GM19452 (cell line): ENCODE results near the gene DLST.

Source experiments
- ATAC-seq: cut with Tn5 transposase; IDR thresholded peaks from one replicate; pipeline ENCODE4 v1.9.1; 2021; ENCODE audit not compliant: unreplicated experiment

DLST gene

DNA sequence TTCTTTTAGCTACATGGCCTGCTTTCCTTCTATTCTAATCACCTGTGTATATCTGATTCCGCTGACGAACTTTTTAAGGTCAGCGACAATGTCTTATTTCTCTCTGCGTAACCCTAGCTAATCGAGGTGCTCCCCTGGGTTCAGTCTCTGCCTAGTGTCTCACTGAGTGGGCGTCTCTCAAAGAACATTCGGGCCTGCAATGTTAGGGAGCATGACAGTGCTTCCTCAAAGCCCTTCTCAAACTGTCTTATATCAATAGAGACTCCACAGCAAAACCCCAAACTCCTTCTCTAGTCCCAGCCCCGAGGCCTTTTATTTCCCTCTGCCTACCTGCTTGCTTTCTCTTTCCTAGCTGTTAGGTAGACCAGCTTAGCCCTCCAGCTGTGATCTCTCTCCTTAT is 55.0 kb downstream of the DLST start:
- no peak for ATAC-seq

DNA sequence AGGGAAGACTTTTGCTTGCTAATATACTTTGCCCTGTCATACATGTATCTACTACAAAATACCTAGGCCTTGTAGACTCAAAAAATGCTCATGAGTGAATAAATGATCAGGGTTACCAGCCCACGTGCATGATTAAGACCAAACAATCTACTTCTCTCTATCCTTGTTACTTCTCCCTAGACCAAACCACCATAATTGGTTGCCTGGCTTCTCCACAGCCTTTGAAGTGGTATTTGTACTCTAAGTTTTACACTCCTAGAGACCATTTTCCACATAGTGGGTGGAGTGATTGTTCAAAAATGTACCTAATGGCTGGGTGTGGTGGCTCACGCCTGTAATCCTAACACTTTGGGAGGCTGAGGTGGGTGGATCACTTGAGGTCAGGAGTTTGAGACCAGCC is 55.5 kb downstream of the DLST start:
- ATAC-seq: no peak

DNA sequence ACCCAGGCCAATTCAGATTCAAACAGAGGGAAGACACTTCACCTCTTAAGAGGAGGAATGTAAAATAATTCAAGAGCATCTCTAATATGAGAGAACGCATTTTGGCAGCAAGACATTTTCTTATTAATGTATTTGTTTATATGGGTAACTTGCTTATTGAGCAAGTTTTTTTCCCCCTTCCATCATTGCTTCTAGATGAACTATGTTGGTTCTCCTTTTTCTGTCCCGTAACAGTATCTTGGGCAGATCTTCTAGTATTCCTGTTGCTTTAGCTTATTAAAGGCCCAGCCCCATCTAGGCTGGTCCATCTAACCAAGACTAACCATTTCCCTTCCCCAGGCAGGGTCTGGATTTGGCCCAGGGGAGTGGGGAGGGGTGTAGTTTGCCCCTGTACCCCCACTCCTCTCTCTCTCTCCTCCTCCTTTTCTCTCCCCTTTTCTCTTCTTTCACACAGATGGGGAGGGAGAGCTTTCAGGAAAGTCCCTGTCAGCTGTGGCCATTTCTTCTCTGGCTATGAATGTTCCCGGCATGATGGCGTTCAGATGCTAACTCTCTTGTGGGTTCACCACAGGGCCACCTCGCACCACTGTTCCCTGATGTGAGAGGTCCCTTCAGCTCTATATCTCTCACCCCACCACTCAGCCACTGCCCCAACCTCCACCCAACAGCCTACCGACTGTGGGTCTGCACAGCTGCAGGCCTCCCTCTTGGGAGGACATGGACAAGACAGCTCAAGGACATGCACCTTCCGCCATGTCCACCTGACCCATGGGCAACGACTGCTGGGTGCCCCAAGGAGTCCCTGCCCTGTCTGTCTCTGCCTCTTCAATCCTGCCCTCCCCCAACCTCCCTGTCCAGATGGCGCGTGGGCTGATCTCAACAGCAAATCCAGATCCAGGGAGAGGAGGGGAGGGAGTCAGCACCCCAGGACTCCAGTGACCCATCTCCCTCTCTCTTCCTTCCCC is 57.1 kb downstream of the DLST start:
- ATAC-seq: no peak

DNA sequence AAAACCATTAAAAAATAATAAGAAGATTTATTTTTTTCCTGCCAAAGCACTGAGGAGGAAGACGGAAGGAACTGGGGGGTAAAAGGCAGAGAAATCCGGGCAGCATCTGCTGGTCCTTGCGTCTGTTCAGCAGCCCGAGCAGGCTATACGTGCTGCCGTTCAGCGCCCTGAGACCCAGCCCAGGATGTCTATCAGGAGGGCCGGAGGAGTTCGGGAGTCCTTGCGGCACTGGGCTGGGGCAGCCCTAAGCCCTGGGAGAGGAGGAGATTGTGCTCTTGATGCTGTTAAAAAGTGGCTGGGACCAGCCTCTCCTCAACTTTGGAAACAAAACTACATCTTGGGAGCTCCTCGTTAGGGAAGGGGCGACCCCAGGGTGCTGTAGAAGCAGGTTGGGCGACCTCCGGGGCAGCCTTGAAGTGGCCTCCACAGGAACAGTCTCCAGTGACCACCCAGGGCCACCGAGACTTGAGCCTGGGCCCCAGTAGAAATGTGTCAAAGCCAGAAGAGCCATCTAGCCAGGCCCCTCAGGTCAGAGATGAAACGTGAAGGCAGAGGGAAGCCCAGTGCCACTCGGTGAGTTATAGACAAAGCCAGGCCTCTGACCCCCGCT is 59.3 kb downstream of the DLST start:
- no peak for ATAC-seq

DNA sequence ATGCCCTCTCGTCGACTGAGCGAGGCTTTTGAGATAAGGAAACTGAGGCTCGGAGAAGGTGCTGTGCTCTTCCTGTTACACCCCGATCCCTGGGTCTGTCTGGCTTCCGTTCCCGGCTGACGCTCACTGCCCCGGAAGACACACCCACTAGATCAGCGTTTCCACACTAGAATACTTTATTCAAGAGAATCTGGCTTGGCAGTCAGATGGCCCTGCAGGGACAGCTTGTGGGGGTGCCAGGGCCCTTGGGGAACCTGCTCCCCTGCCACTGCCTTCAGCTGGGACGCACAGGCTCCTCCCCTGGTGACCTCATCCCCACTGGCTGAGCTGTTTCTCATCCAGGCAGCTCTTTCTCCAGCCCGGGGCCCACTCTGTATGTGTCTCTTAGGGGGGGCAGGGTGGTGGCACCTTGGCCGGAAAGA is 60.0 kb downstream of the DLST start:
- no peak for ATAC-seq

DNA sequence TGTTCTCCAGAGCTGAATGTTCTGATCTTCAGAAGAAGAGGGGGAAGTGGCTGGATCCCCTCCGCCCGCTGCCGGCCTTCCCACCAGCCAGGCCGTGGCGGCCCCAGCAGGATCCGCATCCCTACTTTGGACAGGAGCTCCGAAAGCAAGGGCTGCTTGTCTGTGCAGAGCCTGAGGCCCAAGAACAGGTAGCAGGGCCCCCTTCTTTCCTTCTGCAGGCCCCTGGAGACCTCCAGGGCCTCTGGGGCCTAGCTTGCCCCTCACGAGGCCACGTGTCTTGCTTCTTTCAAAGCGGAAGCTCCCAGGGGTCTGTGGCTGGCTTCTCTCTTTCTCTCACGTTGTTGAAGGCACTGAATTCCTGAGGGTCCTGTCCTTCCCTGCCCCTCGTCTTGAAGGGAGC is 60.5 kb downstream of the DLST start:
- ATAC-seq: no peak

DNA sequence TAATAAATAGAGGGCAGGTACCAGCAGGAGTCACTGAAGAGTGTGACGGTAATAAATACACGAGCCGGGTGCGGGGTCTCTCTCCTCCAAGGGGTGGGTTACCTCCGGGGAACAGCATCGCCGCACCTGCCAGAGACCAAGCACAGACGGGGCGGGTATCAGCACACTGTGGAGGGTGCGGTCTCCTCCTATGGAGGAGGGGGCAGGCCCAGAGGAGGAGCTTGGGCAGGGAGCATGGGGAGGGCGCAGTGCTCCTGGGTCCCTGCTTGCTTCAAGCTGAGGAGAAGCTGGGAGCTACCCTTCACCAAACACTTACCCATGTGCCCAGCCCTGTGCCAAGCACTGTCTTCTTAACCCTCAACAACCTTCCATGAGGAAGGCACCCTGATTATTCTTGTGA is 60.9 kb downstream of the DLST start:
- no peak for ATAC-seq

DNA sequence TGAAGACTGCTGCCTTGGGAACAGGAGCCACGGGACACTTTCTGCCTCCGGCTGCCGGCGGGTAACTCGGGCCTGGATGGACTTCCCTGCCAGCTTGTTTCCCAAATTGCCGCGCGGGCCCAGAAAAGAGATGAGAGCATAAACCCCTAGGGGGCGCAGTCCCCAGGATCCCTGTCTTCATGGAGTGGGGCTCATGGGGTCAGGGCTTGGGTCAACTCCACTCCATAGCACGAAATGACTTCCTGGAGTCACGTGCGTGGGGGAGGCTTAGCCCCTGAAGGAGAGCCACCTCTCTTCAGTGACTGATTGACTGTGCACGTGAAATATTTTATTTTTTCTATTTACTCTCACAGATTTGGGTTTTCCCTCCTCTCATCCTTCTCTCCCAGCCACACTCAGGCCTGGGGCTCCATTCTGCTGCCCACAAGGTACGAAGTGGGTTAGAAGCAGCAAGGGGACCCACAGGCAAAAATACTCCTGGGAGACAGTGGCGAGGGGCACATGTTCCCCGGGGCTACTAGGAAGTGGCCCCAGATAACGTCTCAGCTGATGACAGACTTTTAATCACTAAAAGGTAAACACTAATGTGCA is 63.6 kb downstream of the DLST start:
- no peak for ATAC-seq

DNA sequence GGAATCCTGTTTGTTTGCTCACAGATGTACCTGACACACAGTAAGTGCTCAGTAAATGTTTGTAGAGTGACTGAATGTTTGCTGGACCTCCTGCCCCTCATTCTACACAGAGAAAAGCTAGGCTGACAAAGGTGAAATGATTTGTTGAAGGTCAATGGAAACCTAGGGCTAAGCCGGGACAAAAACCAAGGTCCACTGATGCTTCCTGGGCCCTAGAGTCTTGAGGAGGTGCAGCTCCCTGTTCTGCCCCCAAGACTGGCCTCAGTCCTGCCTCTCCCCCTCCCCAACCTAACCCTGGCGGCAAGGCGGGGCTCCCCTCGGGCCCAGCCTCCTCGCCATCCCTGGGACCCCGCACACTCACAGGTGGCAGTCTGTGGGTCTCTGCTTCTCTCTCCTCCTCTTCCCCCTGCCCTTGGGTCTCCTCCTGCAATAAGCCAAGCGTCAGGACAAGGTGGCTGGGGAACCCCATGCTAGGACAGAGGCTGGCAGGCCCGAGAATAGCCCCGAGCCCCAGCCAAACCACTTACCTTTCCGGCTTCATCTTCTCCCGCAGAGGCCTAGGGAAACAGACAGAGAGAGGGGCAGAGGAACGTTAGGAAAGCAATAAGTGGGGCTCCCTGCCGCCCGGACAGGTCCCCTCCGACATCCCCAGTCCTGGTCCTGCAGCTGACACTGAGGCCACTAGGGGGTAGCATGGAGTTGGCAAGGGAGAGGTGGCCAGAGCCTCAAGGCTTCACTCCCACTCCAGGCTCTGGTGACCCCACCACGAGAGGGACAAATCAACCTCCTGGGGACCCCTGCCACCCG is 64.3 kb downstream of the DLST start:
- no peak for ATAC-seq

DNA sequence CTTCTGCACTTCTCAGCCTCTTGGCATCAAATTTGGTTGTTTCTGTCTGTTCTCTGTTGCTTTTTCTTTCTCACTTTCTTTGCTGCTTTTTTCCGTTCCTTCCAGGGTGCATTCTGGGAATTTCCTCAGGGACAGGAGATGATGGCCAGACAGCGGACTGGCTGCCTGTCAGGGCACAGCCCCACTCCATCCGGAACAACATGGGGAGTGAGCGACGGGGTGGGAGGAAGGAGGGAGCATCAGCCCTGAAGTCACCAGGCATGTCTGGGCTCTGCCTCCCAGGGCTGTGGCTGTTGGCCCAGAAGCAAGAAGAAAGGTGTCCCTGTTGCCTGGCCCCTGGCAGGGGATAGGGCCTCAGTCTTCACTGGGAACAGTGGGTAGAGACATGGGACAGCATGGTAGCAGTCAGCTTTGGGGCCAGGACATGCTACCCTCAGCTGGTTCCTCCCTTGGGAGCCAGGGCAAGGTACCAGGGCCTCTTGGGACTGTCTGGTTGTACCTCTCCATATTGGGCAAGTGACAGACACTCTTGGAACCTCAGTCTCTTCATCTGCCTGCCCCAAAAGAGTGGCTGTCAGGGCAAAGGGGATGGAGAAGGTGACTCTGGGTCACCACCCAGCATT is 65.1 kb downstream of the DLST start:
- no peak for ATAC-seq

DNA sequence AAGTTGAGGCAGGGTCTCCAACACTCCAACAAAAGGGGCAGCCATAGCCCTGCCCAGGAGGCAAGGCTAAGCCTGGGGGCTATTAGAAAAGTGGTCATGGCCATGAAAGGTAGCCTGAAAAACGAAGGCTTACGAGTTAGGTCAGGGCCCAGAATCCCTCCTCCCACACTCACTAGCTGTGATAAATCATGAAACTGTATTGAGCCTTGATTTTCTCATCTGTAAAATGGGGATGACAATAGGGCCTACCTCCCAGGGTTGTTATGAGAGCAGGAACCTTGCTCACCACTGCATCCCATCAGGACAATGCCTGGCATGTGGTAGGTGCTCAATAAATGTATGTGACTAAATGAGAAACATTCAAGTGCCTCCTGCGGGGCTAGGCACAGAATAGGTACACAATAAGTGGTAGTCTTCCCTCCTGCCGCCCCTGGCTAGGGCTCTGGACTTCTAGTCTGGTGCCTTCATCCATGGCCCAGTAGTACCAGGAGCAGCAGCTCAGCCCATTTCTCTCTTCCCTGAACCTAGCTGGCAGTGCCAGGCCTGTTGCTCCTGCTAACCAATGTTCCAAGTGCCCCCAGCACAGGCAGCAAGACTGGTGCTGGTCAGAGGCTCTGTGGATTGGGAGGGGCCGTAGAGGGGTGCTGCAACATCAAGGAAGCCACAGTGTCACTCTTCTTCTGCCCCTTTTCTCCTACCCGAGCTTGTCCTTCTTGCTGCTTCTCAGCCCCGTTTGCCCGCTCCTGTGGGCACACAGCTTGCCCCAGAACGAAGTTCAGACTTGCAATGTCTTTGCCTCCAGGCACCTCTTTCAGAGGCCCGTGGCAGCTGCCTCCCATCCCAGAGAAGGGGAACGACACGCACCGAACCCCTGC is 65.9 kb downstream of the DLST start:
- ATAC-seq: no peak

DNA sequence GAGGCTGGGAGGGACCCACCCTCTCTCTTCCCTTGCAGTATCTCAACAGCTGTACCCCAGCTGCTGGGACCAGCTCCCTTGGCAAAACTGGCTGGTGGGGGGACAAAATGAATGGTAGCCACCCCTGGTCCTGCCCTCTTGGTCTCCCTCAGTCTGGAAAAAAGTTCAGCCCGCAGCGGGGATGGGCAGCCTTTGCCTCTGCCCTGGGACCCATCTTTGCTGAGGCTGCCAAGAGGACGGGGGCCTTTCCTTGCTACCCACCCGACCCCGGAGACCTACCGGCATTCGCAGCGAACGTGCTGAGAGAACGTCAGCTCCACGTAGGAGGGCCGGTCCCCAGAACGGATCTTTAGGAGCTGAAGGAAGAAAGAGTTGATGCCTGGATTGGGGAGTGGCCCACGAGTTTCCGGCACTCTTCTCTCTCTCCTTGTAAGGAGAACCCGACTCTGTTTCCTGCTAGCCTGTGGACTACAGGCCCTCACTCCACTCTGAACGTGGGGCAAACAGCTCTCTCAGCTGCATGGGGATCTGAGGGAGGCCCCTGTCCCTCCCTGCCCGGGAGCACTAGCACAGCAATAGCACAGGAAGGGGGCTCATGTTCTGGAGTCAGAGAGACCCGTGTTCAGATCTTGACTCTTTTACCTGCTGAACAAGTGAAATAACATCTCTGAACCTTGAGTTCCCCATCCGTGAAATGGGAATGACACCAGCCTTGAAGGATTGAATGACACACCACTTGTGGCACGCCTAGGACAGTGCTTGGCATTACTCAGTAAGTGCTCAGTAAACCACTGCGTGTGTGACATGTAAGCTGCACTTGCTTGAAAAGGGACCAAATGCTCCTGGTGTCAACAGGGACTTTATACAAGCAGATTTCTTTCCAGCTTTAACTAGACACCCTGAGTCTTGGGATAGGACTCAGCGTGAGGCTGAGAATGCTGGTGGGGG is 66.8 kb downstream of the DLST start:
- ATAC-seq: no peak

DNA sequence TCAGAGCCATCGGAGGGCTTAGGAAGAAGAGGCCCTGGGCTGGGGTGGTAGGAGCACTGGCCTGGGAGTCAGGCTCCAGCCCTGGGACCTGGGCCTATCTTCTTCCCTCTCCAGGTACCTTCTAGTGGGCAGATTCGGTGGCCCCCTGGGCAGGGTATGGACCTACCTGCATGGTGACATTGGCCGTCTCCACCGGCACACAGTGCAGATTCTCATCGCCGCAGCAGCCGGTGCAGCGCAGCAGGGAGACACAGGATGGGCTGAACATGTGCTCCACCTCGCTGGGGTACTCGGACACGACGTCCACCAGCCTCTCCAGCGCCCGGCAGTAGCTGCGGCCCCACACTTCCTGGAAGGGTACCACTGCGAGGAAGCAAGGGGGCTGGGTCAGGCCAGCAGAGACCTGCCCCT is 67.5 kb downstream of the DLST start:
- no peak for ATAC-seq

DNA sequence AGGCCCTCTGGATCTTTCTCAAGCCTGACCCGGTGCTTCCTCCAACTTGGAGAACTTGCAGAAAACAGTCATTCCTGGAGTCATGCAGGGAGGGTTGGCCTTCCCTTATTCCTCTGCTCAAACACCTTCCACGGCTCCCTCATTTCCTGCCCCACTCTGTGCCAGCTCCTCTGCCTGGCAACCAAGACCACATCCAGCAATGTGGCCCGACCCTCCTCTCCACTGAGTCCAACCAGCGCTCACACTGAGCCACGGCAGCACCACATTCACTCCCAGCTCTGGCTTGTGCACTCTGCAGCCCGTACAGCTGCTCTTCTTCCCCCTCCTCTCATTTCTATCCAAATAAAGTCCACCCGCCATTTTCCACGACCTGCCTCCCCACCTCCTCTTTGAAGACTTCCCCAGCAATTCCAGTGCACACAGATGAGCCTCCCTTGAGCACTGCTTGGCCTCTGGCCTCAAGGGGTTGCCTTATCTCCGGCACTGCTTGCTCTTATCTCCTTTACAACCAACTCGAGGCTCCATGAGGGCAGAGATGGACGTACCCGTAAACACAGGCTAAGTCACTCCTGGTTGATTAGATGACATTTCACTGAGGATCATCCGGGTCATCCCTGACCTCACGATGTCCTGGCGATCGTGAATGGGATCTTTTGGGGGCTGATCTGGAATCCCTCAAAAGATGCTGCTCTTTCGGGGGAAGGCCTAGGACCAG is 68.3 kb downstream of the DLST start:
- no peak for ATAC-seq

DNA sequence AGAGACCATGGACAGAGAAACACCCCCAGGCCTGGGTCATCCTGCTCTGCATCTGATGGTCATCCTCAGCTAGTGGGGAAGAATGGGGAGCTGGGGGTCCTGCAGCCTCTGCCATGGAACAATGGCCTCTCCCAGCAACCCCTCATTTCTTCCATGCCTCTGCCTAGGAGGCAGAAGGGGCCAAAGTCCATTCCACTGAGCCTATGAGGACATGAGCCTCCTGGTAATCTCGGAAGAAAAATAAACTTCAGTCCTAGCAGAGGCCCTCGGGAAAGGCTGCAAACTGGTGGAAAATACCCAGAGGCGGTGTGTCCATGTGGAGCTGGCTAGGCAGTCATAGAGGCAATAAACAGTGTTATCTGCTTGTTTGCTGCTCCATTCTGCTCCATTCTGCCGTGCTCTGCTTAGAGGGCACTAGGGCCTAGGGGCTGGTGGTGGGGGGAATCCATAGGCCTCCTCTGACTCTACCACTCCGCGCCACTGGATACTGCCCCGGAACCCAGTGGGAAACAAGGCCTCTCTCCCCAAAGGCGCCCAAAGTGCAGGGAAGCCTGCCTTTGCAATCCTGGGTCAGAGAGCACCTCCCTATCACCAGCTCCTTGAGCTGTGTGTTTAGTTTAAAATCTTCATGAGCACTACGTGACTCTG is 69.2 kb downstream of the DLST start:
- ATAC-seq: no peak

DNA sequence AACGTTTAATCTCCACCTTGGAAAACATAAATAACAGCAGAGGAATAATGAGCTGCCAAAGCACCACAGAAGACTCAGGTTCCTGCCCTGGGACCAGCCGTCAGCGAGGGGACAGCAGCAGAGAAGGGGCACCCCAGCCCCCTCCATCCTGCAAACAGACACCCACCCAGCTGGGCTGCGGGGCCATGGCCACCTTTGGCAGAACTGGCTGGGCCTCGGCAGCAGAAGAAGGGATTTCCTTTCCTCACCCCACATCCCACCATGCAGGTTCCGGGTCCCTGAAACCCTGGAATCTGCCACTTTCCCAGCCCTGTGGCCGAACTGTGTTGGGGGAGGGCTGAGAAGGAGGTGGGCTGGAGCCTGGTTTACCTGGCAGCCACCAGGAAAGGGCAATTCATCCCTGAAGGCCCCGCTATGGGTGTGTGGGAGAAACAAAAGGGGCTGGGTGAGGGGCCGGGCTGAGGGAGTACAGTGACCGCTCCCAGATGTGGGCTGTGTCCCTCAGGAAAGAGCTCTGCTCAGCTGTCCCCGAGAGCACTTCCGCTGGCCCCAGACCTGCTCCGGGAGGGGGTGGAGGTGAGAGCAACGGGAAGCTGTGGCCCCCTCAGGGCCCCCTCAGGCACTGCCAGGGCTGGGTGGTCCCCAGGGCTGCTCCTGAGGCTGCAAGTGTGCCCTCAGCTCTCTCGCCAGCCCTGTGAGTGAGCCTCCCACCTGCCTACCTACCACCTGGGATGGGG is 69.9 kb downstream of the DLST start:
- no peak for ATAC-seq

DNA sequence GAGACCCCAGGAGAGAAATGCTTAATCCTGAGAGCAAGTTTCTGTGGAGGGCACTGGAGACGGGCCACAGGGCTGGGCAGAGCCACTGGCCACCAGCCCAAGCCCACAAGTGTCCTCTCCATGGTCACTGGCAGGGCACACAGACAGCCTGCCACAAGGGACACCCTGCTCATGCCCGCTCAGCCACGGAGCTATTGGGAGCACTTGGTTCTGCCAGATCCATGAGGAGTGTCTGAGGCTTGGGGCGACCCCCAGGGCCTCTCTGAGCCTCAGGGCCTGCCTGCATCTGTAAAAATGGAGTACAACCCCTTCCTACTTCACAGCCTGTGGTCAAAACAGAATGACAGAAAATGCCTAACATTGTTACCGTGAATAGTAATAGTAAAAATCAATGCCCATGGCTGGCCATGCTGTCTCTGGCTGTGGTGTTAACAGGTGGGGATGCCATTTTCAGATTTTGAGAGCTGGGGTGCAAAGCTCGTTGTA is 70.5 kb downstream of the DLST start:
- no peak for ATAC-seq
